Mesothelial cell of epicardium (in vitro differentiated cells): ENCODE results near the gene CD6. TPM values are rescaled to one million over a fixed set of nuclear protein-coding genes. Genes with fewer than 3 reads are reported as not detected.
A peak's percentile ranks its signal among the peaks of the same experiment; 100 is the strongest.

Source experiments
- DNase-seq, 2 experiments: peaks; one replicate each; pipeline ENCODE4 v3.0.0; 2021; ENCODE audit warnings: low spot score in 2 of 2; ENCODE audit not compliant: unreplicated experiment in 2 of 2
- H3K27ac Mint-ChIP-seq: 2 replicates; pipeline ENCODE4 v1.8.0; 2021; ENCODE audit warnings: mixed read lengths
- H3K27me3 Mint-ChIP-seq: 2 replicates; pipeline ENCODE4 v1.8.0; 2021; ENCODE audit warnings: low read depth, mixed read lengths
- H3K36me3 Mint-ChIP-seq: 2 replicates; pipeline ENCODE4 v1.8.0; 2021; ENCODE audit warnings: mixed read lengths
- H3K4me1 Mint-ChIP-seq: 2 replicates; pipeline ENCODE4 v1.8.0; 2021; ENCODE audit warnings: mixed read lengths
- H3K4me3 Mint-ChIP-seq: 2 replicates; pipeline ENCODE4 v1.8.0; 2021; ENCODE audit warnings: mild to moderate bottlenecking, moderate library complexity, mixed read lengths
- H3K9me3 Mint-ChIP-seq: 2 replicates; pipeline ENCODE4 v1.8.0; 2021; ENCODE audit warnings: mixed read lengths
- total RNA-seq: library from RNA; stranded (reverse); gene quantifications from 3 replicates; pipeline ENCODE4 v1.2.1, GENCODE V29; 2021
- TF ChIP-seq, protein P1 (sequence below): fragments of 200-600 bp; sonication (generic); IDR thresholded peaks from one replicate; pipeline ENCODE4 v1.5.0; 2021; ENCODE audit warnings: antibody characterized with exemption; ENCODE audit not compliant: unreplicated experiment

Gene CD6
- total RNA-seq, 1 donor from 2014 or later: 0.31 TPM

DNA sequence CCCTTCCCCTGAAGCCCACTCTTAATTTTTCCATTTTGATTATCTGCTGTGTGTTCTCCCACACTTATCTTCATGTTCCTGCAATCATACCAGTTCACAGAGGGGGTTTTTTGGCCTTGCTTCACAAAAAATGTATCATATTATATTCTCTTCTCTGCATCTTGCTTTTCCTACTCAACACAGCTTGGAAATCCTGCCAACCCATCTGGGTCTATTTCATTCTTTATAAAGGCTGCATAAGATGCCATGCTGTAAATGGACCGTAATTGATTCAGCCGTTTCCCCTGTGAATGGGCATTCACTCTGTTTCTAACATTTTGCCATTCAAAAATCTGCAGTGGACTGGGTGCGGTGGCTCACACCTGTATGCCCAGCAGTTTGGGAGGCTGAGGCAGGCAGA lies 30.5 kb downstream of the CD6 start:
- peaks cover 37% of the 10 kb centered on the region for H3K27me3 Mint-ChIP-seq
- no peak overlapping the region for H3K27ac Mint-ChIP-seq
- no peaks in the 10 kb centered on the region for H3K9me3 Mint-ChIP-seq
- DNase-seq: no peak
- TF ChIP-seq, protein P1, sequence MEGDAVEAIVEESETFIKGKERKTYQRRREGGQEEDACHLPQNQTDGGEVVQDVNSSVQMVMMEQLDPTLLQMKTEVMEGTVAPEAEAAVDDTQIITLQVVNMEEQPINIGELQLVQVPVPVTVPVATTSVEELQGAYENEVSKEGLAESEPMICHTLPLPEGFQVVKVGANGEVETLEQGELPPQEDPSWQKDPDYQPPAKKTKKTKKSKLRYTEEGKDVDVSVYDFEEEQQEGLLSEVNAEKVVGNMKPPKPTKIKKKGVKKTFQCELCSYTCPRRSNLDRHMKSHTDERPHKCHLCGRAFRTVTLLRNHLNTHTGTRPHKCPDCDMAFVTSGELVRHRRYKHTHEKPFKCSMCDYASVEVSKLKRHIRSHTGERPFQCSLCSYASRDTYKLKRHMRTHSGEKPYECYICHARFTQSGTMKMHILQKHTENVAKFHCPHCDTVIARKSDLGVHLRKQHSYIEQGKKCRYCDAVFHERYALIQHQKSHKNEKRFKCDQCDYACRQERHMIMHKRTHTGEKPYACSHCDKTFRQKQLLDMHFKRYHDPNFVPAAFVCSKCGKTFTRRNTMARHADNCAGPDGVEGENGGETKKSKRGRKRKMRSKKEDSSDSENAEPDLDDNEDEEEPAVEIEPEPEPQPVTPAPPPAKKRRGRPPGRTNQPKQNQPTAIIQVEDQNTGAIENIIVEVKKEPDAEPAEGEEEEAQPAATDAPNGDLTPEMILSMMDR: no peak
- peaks cover 23% of the 10 kb centered on the region for H3K4me1 Mint-ChIP-seq
- no peak overlapping the region for H3K4me3 Mint-ChIP-seq
- H3K36me3 Mint-ChIP-seq: no peaks in the 10 kb centered on the region

- no peaks in the 10 kb centered on the region for H3K36me3 Mint-ChIP-seq
- peaks cover 42% of the 10 kb centered on the region for H3K27me3 Mint-ChIP-seq
- H3K4me1 Mint-ChIP-seq: peaks cover 23% of the 10 kb centered on the region
- H3K27ac Mint-ChIP-seq: no peak overlapping the region
- no peak for DNase-seq
- H3K4me3 Mint-ChIP-seq: no peak overlapping the region
- no peaks in the 10 kb centered on the region for H3K9me3 Mint-ChIP-seq
- TF ChIP-seq, protein P1: no peak
These were observed 31.1 kb downstream of the CD6 start for GRCh38 chr11:61002598-61002997.

DNA sequence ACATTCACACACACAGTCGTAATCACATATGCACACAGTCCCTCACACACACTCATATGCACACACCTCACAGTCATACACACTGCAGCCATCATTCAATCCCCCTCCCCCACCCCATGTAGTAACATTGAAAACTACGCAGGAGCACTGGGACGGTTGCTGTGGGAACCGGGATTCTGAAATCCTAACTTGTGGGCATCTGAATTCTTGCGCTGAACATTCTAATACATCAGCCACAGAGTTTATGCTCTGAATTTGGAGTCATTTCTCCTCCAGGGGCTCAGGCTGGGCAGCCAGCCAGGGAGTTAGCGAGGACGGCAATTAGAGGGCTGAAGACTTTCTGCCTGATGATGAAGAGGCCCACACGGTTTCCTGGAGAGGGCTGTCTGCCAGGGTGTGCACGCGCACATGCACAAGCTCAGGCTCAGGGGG lies 32.7 kb downstream of the CD6 start:
- DNase-seq: peak; percentile 44 to 77
- Mint-ChIP-seq H3K4me1 (peaks cover 27% of the 10 kb centered on the region), H3K27ac (peak overlapping the region; percentile 69), H3K4me3 (peak overlapping the region; percentile 7), H3K27me3 (peaks cover 51% of the 10 kb centered on the region), H3K9me3 (no peaks in the 10 kb centered on the region), H3K36me3 (no peaks in the 10 kb centered on the region)
- TF ChIP-seq, protein P1: no peak

- Mint-ChIP-seq H3K4me1 (peaks cover 27% of the 10 kb centered on the region), H3K27me3 (peaks cover 56% of the 10 kb centered on the region), H3K4me3 (no peak overlapping the region), H3K9me3 (no peaks in the 10 kb centered on the region), H3K27ac (peak overlapping the region; percentile 69), H3K36me3 (no peaks in the 10 kb centered on the region)
- TF ChIP-seq, protein P1: no peak
- DNase-seq: no peak
These were observed 33.3 kb downstream of the CD6 start for GRCh38 chr11:61004761-61005181.

DNA sequence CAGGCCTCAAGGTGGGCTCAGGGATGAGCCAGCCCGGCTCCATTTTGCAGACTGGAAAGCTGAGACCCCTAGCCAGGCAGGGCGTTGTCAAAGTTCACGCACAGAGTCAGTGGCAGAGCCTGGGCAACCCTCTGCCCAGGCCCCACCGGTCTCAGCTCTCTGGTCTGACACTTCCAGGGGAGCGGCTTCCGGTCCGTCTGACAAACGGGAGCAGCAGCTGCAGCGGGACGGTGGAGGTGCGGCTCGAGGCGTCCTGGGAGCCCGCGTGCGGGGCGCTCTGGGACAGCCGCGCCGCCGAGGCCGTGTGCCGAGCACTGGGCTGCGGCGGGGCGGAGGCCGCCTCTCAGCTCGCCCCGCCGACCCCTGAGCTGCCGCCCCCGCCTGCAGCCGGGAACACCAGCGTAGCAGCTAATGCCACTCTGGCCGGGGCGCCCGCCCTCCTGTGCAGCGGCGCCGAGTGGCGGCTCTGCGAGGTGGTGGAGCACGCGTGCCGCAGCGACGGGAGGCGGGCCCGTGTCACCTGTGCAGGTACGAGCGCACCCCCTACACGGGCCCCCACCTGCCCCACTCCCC lies 36.0 kb downstream of the CD6 start:
- Mint-ChIP-seq H3K4me3 (peak overlapping the region; percentile 66), H3K27me3 (peaks cover 43% of the 10 kb centered on the region), H3K4me1 (peaks cover 36% of the 10 kb centered on the region), H3K36me3 (no peaks in the 10 kb centered on the region), H3K27ac (no peak overlapping the region), H3K9me3 (no peaks in the 10 kb centered on the region)
- no peak for DNase-seq
- TF ChIP-seq, protein P1: no peak
